ENCODE data around the gene DYNC1H1.
"Not testable (repeated sequence)": the region's sequence is repeated elsewhere in the genome, so short reads cannot be mapped to it uniquely, and the experiment has no call there.

Gene DYNC1H1

GRCh38 chr14:101963656-101964296 lies 597 bp upstream of the DYNC1H1 start:
- DNase-seq (ENCODE audit: low spot score), result no peak

- peak; percentile 75 for DNase-seq (ENCODE audit: low spot score)
These were observed 790 bp downstream of the DYNC1H1 start for GRCh38 chr14:101965181-101965544.

GRCh38 chr14:101965770-101966722 lies 1.7 kb downstream of the DYNC1H1 start:
- no peak for DNase-seq (ENCODE audit: low spot score)

- no peak for DNase-seq (ENCODE audit: low spot score)
These were observed 2.4 kb downstream of the DYNC1H1 start for GRCh38 chr14:101966742-101967141.

- DNase-seq (ENCODE audit: low spot score), result no peak
These were observed 3.8 kb downstream of the DYNC1H1 start for GRCh38 chr14:101968186-101968585.

GRCh38 chr14:101969481-101969880 lies 5.1 kb downstream of the DYNC1H1 start:
- no peak for DNase-seq (ENCODE audit: low spot score)

GRCh38 chr14:101970830-101971400 lies 6.5 kb downstream of the DYNC1H1 start:
- DNase-seq (ENCODE audit: low spot score), result no peak

- DNase-seq (ENCODE audit: low spot score), result not testable (repeated sequence)
These were observed 7.1 kb downstream of the DYNC1H1 start for GRCh38 chr14:101971458-101971857.

- DNase-seq (ENCODE audit: low spot score), result no peak
These were observed 7.9 kb downstream of the DYNC1H1 start for GRCh38 chr14:101972126-101972866.

GRCh38 chr14:101973356-101973755 lies 9.0 kb downstream of the DYNC1H1 start:
- DNase-seq (ENCODE audit: low spot score), result no peak

GRCh38 chr14:101975231-101975630 lies 10.9 kb downstream of the DYNC1H1 start:
- no peak for DNase-seq (ENCODE audit: low spot score)

- DNase-seq (ENCODE audit: low spot score), result no peak
These were observed 13.1 kb downstream of the DYNC1H1 start for GRCh38 chr14:101977311-101978071.

- DNase-seq (ENCODE audit: low spot score), result no peak
These were observed 15.3 kb downstream of the DYNC1H1 start for GRCh38 chr14:101979666-101980065.

GRCh38 chr14:101980251-101980650 lies 15.9 kb downstream of the DYNC1H1 start:
- no peak for DNase-seq (ENCODE audit: low spot score)

GRCh38 chr14:101980700-101981099 lies 16.3 kb downstream of the DYNC1H1 start:
- no peak for DNase-seq (ENCODE audit: low spot score)

GRCh38 chr14:101982621-101983020 lies 18.2 kb downstream of the DYNC1H1 start:
- no peak for DNase-seq (ENCODE audit: low spot score)

- not testable (repeated sequence) for DNase-seq (ENCODE audit: low spot score)
These were observed 20.5 kb downstream of the DYNC1H1 start for GRCh38 chr14:101984831-101985230.

- no peak for DNase-seq (ENCODE audit: low spot score)
These were observed 21.6 kb downstream of the DYNC1H1 start for GRCh38 chr14:101985957-101986356.

GRCh38 chr14:101986953-101987352 lies 22.6 kb downstream of the DYNC1H1 start:
- DNase-seq (ENCODE audit: low spot score), result no peak

- peak; percentile 39 for DNase-seq (ENCODE audit: low spot score)
These were observed 24.0 kb downstream of the DYNC1H1 start for GRCh38 chr14:101988377-101988776.

- DNase-seq (ENCODE audit: low spot score), result peak; percentile 50
These were observed 27.0 kb downstream of the DYNC1H1 start for GRCh38 chr14:101991352-101991751.
